SK-N-MC (cell line): ENCODE data around the gene ASB6.
A peak's percentile ranks its signal among the peaks of the same experiment; 100 is the strongest.

Experiments
- DNase-seq: peaks from one replicate; pipeline ENCODE4 v3.0.0-alpha.2; 2011; ENCODE audit warnings: low read depth, low spot score
- H3K27ac ChIP-seq: fragments of 200-600 bp; sonication (generic); 2 replicates; pipeline ENCODE4 v1.5.1; 2016; ENCODE audit warnings: mixed run types
- H3K36me3 ChIP-seq: fragments of 200-600 bp; sonication (generic); 2 replicates; pipeline ENCODE4 v1.6.1; 2017; ENCODE audit warnings: antibody characterized with exemption, low read length, mixed read lengths; ENCODE audit not compliant: insufficient read depth
- H3K4me3 ChIP-seq: fragments of 200-600 bp; sonication (generic); 2 replicates; pipeline ENCODE4 v1.5.1; 2016
- H3K9ac ChIP-seq: fragments of 200-600 bp; sonication (generic); 2 replicates; pipeline ENCODE4 v1.8.0; 2017; ENCODE audit warnings: mixed run types, mixed read lengths; ENCODE audit not compliant: insufficient read length
- H3K9me3 ChIP-seq: fragments of 200-600 bp; sonication (generic); 2 replicates; pipeline ENCODE4 v1.6.1; 2017; ENCODE audit warnings: low read depth, mild to moderate bottlenecking, antibody characterized with exemption, low read length, moderate library complexity, mixed read lengths
- EZH2 ChIP-seq: fragments of 200-600 bp; sonication (generic); IDR thresholded peaks from one replicate; pipeline ENCODE4 v1.6.1; 2017; ENCODE audit warnings: antibody characterized with exemption
- FOXP2 ChIP-seq: optimal IDR thresholded peaks from 2 replicates; pipeline ENCODE3; 2011; ENCODE audit warnings: mild to moderate bottlenecking, moderate library complexity; ENCODE audit not compliant: insufficient read depth; ENCODE audit errors: extremely low read length, control extremely low read depth
- POLR2AphosphoS5 ChIP-seq: IDR thresholded peaks from 2 replicates; pipeline ENCODE4 v1.6.1; 2012; ENCODE audit warnings: mild to moderate bottlenecking, low read depth, low read length, borderline replicate concordance

Gene ASB6

GRCh38 chr9:129672702-129673101 is 30.8 kb upstream of the ASB6 start:
- no peak overlapping the region for H3K4me3 ChIP-seq
- H3K9ac ChIP-seq, result no peak overlapping the region
- no peaks in the 10 kb centered on the region for H3K9me3 ChIP-seq
- no peak for TF ChIP-seq POLR2AphosphoS5
- TF ChIP-seq FOXP2, result no peak
- no peak for TF ChIP-seq EZH2
- H3K36me3 ChIP-seq, result peaks cover 28% of the 10 kb centered on the region
- H3K27ac ChIP-seq, result peak overlapping the region; percentile 69; the same call in 1 of the 2 replicates
- no peak for DNase-seq

- H3K9ac ChIP-seq, result no peak overlapping the region
Observed at GRCh38 chr9:129671519-129671918, 29.6 kb upstream of the ASB6 start.

GRCh38 chr9:129671065-129671464 is 29.1 kb upstream of the ASB6 start:
- H3K4me3 ChIP-seq, result peak overlapping the region; percentile 31
- peaks cover 24% of the 10 kb centered on the region for H3K36me3 ChIP-seq
- TF ChIP-seq EZH2, result no peak
- no peak overlapping the region for H3K9ac ChIP-seq
- peak overlapping the region; percentile 96 for H3K27ac ChIP-seq
- no peaks in the 10 kb centered on the region for H3K9me3 ChIP-seq
- DNase-seq, result no peak

More at GRCh38 chr9:129671519-129671918, 29.6 kb upstream of the ASB6 start:
- peak overlapping the region; percentile 96 for H3K27ac ChIP-seq
- TF ChIP-seq FOXP2 (no peak), EZH2 (no peak), POLR2AphosphoS5 (no peak)
- no peak for DNase-seq
- no peaks in the 10 kb centered on the region for H3K9me3 ChIP-seq
- peaks cover 28% of the 10 kb centered on the region for H3K36me3 ChIP-seq
- peak overlapping the region; percentile 31 for H3K4me3 ChIP-seq

GRCh38 chr9:129669946-129670345 is 28.0 kb upstream of the ASB6 start:
- peak overlapping the region; percentile 96 for H3K27ac ChIP-seq
- H3K9ac ChIP-seq, result peak overlapping the region; percentile 39
- H3K4me3 ChIP-seq, result peak overlapping the region; percentile 62
- H3K36me3 ChIP-seq, result peaks cover 24% of the 10 kb centered on the region
- peak; percentile 73 for DNase-seq
- H3K9me3 ChIP-seq, result no peaks in the 10 kb centered on the region
- TF ChIP-seq FOXP2 (no peak), POLR2AphosphoS5 (peak; percentile 35; the same call in 1 of the 2 replicates)

- DNase-seq, result no peak
- peak overlapping the region; percentile 96 for H3K27ac ChIP-seq
- H3K36me3 ChIP-seq, result peaks cover 24% of the 10 kb centered on the region
- no peaks in the 10 kb centered on the region for H3K9me3 ChIP-seq
- peak overlapping the region; percentile 35 for H3K9ac ChIP-seq
- TF ChIP-seq EZH2, result no peak
- no peak for TF ChIP-seq POLR2AphosphoS5
- TF ChIP-seq FOXP2, result no peak
- H3K4me3 ChIP-seq, result peak overlapping the region; percentile 62
Observed at GRCh38 chr9:129669141-129669718, 27.3 kb upstream of the ASB6 start.

GRCh38 chr9:129667850-129668249 is 25.9 kb upstream of the ASB6 start:
- Histone ChIP-seq H3K4me3 (peak overlapping the region; percentile 78), H3K27ac (peak overlapping the region; percentile 65), H3K9me3 (no peaks in the 10 kb centered on the region), H3K9ac (peak overlapping the region; percentile 77), H3K36me3 (peaks cover 18% of the 10 kb centered on the region)
- no peak for DNase-seq
- TF ChIP-seq EZH2 (no peak), FOXP2 (no peak), POLR2AphosphoS5 (no peak)

- H3K4me3 ChIP-seq, result peak overlapping the region; percentile 78
Observed at GRCh38 chr9:129667378-129667777, 25.4 kb upstream of the ASB6 start.

GRCh38 chr9:129666575-129666974 is 24.6 kb upstream of the ASB6 start:
- Histone ChIP-seq H3K27ac (0 out of 2 replicates have a peak overlapping the region, but pooled peaks have one; percentile 14), H3K9ac (peak overlapping the region; percentile 77), H3K9me3 (no peaks in the 10 kb centered on the region), H3K36me3 (peaks cover 13% of the 10 kb centered on the region), H3K4me3 (peak overlapping the region; percentile 78)
- TF ChIP-seq POLR2AphosphoS5, result no peak
- no peak for TF ChIP-seq EZH2
- no peak for TF ChIP-seq FOXP2
- DNase-seq, result no peak

More at GRCh38 chr9:129667378-129667777, 25.4 kb upstream of the ASB6 start:
- H3K9ac ChIP-seq, result peak overlapping the region; percentile 77
- TF ChIP-seq FOXP2, result no peak
- TF ChIP-seq POLR2AphosphoS5, result no peak
- TF ChIP-seq EZH2, result no peak
- H3K27ac ChIP-seq, result peak overlapping the region; percentile 65
- H3K9me3 ChIP-seq, result no peaks in the 10 kb centered on the region
- no peak for DNase-seq
- H3K36me3 ChIP-seq, result peaks cover 13% of the 10 kb centered on the region
